Fibroblast of skin of scalp (primary cell): ENCODE measurements around the gene MT1B.

ENCODE experiments used
- DNase-seq: peaks from one replicate; pipeline ENCODE4 v3.0.0-alpha.2; 2013

Gene MT1B

GRCh38 chr16:56684926-56685590, 33.4 kb downstream of the MT1B start:
- no peak for DNase-seq

DNA sequence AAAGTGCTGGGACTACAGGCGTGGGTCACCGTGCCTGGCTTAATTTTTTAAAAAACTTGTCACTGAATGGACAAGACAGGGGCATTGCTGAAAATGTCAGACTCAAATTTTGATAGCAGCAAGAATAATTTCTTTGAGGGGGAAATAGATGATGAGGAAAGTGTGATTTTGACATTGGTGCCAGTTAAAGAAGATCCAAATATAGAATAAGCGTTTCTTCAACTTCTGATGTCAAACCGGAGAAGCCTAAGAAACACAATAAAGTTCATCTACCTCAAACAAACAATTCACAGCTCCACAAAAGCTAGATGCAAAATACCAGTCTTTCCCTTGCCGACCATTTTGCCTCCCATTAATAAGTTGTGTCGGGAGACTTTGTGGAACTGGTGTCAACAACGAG, 35.1 kb downstream of the MT1B start:
- DNase-seq: no peak

DNA sequence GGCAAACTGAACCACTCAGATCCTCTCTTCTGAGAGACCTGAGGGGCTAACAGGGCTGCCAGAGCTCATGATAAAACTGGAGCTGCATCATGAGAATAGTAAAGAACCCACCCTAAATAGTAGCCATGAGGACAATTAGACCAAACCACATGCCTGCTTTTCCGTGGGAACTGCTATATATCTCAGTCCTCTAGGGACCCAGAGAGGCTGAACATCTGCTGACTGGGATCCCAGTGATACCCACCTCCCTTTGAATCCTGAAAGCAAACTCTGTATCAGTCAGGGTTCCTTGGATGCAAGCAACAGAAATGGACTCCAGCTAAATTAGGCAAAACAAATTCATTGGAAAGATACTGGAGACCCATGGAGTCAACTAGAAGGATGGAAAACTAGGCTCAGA, 37.1 kb downstream of the MT1B start:
- no peak for DNase-seq

DNA sequence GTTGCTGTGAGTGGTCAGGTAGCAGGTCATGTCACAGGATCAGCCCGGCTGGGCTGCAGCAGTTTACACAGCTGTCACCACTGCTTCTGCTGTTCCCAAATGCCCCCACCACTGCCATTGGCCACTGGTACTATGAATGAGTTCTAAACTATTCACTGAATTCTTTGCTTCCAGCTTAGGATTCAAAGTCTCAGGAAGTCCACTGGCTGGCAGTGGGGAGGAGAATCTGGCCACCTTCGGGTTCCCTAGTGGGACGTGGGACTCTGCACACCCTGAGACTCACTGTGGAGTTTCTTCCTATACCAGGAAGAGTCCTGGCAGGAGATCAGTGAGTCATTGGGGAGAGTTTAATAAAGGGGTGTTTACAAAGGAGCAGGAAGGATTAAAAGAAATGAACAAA, 37.5 kb downstream of the MT1B start:
- no peak for DNase-seq

- DNase-seq: no peak
These were observed 38.9 kb downstream of the MT1B start for GRCh38 chr16:56690420-56691122.

- DNase-seq: peak; percentile 26
These were observed 40.2 kb downstream of the MT1B start for GRCh38 chr16:56691885-56692284.

DNA sequence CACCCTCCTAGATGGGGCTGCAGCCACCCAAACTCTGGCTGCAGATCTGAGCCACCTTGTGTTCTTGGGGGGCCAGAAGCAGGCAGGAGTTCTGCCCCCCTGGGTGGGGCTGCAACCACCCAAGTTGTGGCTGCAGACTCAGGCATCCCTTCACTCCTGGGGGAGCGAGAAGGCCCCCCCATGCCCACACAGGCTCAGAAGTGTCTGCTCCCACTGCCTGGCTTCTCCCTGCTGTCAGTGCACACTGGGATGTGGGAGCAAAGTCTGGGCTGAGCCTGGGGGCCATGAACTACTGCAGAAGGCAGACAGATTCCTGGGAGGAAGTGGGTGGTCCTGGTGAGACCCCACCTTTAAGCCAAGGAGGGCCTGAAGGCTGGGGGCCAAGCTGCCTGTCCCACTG, 43.6 kb downstream of the MT1B start:
- DNase-seq: no peak

GRCh38 chr16:56697456-56698155, 45.9 kb downstream of the MT1B start:
- no peak for DNase-seq

DNA sequence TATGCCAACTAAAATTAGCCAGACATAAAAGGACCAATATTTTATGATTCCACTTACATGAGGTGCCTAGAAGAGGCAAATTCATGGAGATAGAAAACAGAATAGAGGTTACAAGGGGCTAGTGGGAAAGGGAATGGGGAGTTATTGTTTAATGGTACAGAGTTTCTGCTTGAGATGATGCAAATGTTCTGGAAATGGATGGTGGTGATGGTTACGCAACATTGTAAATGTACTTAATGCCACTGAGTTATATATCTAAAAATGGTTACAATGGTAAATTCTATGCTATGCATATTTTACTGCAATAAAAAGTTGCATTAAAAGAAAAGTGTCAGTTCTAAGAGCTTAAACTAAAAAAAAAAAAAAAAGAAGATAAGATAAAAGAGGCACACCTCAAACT, 48.5 kb downstream of the MT1B start:
- no peak for DNase-seq

DNA sequence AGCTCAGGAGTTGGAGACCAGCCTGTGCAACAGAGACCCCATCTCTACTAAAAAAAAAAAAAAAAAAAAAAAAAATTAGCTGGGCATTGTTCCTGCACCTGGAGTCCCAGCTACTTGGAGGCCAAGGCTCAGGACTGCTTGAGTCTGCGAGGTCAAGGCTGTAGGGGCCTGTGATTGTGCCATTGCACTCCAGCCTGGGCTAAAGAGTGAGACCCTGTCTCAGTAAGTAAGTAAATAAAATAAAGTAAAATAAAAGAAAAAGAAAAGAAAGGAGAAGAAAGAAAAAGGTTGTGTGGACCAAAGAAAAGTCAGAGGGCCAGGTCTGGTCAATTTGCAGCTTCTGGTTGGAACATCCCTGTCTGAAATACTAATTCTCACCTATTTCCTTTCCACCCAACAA, 48.9 kb downstream of the MT1B start:
- DNase-seq: no peak

GRCh38 chr16:56701534-56701933, 49.8 kb downstream of the MT1B start:
- DNase-seq: no peak
